Cardiac fibroblast (primary cell): Measurements from ENCODE around the gene MYO5B.

Source experiments
- DNase-seq, 2 donors: peaks; one replicate each; pipeline versions ENCODE4 v3.0.0 to v3.0.0-alpha.2; 2010; ENCODE audit warnings: low read depth in 2 of 2
- H3K4me3 ChIP-seq, 2 donors: replicated peaks in 1 of 2; 1 replicate in 1 of 2; 2 replicates in 1 of 2; pipeline ENCODE4 v1.5.1; 2011; ENCODE audit warnings: low read depth in 2 of 2, low read length in 2 of 2, mild to moderate bottlenecking in 2 of 2, moderate library complexity in 1 of 2
- TF ChIP-seq, protein P1 (sequence below): IDR thresholded peaks from one replicate; pipeline ENCODE4 v1.5.1; 2011; ENCODE audit warnings: low read depth, mild to moderate bottlenecking, low read length, inconsistent platforms

MYO5B gene

DNA sequence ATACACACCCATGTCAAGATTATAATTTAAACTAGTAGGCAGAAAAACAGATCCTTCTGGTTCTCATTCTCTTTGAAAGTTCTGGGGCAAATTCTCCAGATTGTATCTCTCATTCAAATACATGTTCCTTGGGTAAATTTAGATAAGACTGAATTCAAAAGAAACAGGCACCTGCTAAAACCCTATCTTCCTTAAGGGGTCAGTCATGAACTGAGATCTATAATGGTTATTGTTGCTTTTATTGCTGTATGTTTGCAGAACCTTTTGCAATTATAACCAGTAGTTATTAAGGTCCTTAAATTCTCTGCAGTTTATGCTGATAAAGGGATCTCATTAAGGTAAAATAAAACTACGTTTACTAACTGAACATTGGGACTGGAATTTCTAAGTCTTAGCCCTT lies 83.5 kb downstream of the MYO5B start:
- no peak overlapping the region for H3K4me3 ChIP-seq
- no peak for DNase-seq
- TF ChIP-seq, protein P1, sequence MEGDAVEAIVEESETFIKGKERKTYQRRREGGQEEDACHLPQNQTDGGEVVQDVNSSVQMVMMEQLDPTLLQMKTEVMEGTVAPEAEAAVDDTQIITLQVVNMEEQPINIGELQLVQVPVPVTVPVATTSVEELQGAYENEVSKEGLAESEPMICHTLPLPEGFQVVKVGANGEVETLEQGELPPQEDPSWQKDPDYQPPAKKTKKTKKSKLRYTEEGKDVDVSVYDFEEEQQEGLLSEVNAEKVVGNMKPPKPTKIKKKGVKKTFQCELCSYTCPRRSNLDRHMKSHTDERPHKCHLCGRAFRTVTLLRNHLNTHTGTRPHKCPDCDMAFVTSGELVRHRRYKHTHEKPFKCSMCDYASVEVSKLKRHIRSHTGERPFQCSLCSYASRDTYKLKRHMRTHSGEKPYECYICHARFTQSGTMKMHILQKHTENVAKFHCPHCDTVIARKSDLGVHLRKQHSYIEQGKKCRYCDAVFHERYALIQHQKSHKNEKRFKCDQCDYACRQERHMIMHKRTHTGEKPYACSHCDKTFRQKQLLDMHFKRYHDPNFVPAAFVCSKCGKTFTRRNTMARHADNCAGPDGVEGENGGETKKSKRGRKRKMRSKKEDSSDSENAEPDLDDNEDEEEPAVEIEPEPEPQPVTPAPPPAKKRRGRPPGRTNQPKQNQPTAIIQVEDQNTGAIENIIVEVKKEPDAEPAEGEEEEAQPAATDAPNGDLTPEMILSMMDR, result no peak

GRCh38 chr18:50107468-50107977 lies 87.4 kb downstream of the MYO5B start:
- no peak for DNase-seq
- no peak overlapping the region for H3K4me3 ChIP-seq
- TF ChIP-seq, protein P1, result no peak

DNA sequence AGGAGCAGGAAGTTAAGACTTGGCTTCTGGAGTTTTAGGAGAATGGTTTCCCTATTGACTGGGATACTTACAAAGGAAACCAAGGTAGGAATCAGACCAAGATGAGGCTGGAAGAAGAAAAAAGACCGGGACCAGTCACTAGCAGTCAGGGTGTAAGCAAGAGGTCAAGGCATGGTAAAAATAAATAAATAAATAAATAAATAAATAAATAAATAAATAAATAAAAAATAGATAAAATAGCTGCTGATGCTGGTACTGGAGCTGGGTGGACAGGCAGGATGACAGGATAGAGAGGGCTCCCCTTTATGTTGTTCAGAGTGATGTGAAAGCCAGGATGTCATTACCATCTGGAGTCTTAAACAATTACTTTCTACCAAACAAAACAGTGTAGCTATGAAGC lies 89.9 kb downstream of the MYO5B start:
- DNase-seq, result no peak
- TF ChIP-seq, protein P1, result no peak
- H3K4me3 ChIP-seq, result no peak overlapping the region

- H3K4me3 ChIP-seq, result no peak overlapping the region
- TF ChIP-seq, protein P1, result no peak
- DNase-seq, result no peak
Measured at GRCh38 chr18:50104421-50104820, 90.5 kb downstream of the MYO5B start.

DNA sequence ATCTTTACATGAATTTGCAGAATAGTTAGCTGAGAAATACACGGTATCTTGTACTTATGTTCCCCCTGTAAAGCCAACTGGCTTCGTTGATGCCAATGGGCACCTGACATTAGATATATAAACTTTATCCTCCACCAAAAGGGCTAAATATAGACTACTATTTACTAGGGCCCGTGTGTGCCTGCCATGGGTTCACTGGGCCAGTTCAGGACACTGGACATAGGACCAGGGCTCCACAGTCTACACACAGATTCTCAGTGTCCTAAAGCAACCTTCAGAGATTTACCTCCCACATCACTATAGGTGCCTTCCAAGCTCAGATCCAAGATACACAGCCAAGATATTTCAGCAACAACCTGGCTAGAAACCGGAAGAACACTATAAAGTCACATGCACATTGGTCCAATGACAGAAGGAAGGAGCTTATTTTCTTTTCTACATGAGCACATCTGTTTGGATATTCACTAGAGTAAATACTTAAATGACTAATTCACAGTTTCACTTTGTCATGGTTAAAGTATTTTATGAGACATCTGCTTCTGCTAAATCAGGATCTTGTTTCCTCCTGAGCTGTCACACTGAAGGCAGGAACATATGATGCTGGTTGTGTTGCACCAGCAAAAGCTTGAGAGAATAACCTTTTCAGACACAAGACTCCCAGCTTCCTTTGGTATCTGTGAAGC lies 95.1 kb downstream of the MYO5B start:
- H3K4me3 ChIP-seq, result no peak overlapping the region
- TF ChIP-seq, protein P1, result no peak
- peak in 1 of 2 donors; percentile 9 for DNase-seq

DNA sequence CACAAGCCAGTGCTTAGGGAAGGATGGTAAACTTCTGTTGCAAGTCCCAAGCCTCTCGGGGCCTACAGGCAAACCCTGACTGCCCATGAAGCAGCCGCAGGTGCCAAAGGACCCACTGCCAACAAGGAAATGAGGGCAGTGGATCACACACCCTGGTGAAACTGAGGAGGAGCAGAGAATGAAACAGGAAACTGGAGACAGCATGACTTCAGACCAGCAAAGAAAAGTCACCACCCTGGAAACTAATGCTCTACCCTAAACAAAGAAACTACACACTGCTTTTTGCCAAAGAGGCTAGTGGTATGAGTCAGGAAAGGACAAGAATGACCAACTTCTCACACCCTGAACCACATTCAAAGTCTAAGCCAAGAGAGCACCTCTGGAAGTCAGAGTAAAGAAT lies 97.2 kb downstream of the MYO5B start:
- TF ChIP-seq, protein P1, result no peak
- no peak overlapping the region for H3K4me3 ChIP-seq
- DNase-seq, result no peak
